ENCODE data around the gene RAP1GAP.
"Not testable (repeated sequence)": the region's sequence is repeated elsewhere in the genome, so short reads cannot be mapped to it uniquely, and the experiment has no call there.

Gene RAP1GAP

DNA sequence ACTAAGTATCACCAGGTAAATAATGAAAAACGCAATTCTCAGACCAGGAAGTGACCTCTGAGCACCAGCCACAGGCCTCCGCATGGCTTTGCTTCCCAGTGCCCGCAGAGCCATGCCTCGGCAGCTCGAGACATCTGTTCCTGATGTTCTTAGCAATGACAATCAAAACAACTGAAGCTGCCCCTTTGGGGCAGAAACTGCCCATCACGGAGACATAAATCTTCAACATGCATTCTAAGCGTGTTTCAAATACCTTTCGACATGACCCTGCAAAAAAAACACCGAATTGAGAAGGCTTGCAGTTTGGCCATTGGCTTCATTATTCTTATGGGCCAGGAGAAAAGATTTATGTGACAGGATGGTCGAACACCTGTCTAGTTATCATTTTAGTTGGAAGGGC lies 5.8 kb upstream of the RAP1GAP start:
- DNase-seq: no peak

GRCh38 chr1:21673853-21674252 lies 4.7 kb upstream of the RAP1GAP start:
- not testable (repeated sequence) for DNase-seq

- no peak for DNase-seq
These were observed 4.2 kb upstream of the RAP1GAP start for GRCh38 chr1:21673277-21673780.

- no peak for DNase-seq
These were observed 3.5 kb upstream of the RAP1GAP start for GRCh38 chr1:21672478-21673276.

GRCh38 chr1:21671915-21672314 lies 2.8 kb upstream of the RAP1GAP start:
- no peak for DNase-seq

GRCh38 chr1:21670956-21671902 lies 2.1 kb upstream of the RAP1GAP start:
- no peak for DNase-seq

DNA sequence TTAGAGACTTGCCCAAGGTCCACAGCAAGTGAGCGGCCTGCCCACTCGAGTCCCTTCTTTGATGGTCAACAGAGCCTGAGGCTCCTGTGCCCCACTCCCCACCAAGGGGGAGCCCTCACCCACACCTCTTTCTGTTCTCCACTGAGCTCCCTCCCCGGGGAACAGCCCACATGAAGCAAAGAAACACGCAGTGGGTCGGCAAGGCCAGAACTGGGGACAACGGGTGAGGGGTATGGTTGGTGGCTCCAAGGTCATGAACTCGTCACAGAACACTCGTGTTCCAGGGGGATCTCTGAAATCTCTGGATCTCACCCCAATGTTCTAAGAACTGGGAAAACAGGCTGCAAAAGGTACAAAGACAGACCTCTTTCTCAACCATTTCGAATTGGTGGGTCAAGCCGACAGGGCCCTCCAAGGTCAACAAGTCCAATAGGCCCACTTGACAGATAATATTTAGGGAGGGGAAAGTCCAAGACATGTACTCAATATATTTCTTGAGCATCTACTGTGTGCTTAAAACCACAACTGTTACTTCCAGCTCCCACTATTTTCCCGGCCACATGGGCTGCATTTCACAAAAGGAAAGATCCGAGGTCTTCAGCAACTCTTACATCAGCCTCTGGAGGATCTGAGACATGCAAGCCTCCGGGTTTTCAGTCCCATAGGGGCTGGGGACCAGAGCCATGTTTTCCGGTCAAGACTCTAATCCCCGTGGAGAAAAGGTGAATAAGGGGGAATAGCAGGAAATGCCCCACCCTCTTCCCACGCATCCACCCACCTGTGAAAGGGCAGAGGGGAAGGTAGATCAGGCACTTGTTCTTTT lies 1.1 kb upstream of the RAP1GAP start:
- no peak for DNase-seq

DNA sequence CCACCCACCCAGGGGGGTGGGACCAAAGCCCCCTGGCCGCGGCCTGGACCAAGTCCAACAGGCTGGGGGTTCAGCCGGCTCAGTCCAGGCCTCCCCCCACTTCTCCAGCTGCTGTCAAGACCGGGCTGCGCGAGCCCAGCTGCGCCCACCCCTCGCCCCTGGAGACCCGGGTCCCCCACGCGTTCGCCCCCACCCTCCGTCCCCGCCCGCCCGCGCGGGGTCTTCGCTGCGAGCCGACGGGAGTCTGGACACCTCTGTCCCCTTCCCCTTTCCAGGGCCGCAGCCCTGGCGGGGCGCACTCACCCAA lies 253 bp downstream of the RAP1GAP start:
- no peak for DNase-seq

DNA sequence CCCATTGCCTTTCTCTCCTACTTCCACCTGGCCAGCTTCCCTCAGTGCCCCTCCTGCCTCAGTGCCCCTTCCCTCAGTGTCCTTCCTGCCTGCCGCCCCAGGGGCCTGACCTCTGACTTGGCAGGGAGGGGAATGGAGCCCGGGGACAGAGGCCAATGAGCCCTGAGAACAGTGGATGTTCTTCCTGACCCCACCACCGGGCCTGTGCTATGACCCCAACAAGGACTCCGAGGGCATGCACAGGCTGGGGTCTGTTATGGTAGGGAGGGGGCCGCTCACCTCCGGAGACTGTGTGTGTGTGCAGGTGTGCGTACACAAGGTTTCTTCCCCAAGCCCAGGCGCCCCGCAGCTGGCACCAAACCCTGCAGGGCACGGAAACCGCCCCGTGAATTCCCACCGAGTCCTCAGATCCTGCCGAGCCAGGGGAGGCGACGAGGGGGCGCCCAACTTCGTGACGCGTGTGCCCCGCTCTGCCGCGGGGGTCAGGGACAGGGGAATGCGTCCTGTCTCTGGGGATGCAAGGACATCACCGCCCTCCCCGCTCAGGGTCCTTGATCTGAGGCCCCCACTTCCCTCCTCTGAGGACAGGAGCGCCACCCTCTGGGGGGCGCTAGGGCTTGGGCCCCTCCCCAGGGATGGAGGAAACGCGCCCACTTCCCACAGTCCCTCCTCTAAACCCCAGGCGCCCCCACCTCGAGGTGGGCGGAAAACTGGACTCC lies 766 bp downstream of the RAP1GAP start:
- no peak for DNase-seq

DNA sequence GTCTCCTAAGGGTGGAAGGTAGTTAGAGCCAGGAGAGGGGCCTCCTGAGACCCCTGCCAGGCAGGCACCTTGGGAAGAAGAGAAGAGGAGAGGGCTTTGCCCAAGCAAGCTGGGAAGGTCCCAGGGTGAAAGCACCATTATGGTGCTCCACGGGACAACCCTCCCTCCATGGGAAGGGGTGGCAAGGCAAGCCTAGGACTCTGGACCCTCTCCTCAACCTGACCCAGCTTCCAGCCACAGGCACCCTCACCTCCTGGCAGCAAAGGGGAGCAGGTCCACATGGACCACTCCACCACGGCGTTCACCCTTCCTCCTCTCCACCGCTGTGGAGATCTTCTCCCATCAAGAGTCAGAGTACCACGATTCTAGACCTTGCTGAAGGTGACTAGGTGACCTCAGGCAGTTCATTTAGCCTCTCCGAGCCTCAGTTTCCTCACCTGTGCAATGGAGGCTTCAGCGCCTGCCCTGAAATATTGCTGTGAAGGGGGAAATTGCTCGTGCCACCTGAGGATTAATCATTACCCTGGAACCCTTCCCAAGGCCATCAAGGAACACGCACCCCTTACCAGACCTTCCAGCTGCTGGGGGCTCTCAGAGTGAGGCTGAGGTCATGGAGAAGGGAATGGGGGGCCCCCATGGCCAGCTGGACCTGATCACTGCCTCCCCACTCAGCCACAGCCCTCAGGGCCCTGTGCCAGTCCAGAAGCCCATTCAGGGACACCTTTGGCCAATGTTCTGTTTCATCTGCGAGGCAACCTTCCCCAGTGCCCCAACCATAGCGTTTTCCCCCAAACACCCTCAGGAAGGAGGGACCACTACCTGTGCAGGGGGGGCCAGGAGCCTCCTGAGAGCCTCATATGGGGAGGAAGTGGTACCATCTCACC lies 1.6 kb downstream of the RAP1GAP start:
- no peak for DNase-seq

GRCh38 chr1:21666576-21667320 lies 2.4 kb downstream of the RAP1GAP start:
- peak; percentile 33 for DNase-seq

DNA sequence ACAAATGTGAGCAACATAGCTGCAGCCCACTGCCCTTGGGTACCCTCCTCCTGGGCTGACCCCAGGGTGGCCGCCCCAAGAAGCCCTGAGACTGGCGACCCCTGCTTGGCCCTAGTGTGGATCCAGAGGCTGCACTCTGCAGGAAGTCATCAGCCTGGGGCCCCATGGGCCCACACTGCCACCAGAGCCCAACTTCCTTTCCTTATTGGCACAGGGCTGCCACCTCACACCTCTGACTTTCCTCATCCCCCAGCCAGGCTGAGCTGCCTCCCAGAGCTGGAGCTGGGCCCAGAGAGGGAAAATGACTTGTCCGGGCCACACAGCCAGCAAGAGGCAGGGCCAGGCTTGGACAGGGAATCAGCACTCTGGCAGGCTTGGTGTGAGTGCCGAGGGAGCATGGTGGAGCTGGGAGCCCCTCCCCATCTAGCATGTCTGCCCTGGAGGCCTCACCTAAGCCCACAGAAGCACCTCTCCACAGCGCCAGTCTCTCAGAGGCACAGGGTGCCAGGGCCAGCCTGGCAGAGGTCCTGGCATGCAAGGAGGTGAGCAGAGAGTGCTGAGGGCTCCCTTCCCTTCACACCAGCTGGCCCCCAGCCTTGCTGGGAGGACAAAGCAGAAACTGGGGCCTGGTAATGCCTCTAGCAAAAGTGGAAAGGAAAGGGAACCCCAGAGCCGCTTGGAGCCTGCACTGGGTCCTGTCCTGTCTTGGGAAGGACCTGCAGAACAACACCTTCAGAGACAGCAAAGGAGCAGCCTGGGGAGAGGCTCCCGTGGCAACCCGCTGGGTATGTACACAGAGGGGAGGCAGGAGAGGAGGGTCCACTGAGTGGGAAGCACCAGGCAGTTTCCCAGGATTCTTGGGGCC lies 3.2 kb downstream of the RAP1GAP start:
- no peak for DNase-seq

DNA sequence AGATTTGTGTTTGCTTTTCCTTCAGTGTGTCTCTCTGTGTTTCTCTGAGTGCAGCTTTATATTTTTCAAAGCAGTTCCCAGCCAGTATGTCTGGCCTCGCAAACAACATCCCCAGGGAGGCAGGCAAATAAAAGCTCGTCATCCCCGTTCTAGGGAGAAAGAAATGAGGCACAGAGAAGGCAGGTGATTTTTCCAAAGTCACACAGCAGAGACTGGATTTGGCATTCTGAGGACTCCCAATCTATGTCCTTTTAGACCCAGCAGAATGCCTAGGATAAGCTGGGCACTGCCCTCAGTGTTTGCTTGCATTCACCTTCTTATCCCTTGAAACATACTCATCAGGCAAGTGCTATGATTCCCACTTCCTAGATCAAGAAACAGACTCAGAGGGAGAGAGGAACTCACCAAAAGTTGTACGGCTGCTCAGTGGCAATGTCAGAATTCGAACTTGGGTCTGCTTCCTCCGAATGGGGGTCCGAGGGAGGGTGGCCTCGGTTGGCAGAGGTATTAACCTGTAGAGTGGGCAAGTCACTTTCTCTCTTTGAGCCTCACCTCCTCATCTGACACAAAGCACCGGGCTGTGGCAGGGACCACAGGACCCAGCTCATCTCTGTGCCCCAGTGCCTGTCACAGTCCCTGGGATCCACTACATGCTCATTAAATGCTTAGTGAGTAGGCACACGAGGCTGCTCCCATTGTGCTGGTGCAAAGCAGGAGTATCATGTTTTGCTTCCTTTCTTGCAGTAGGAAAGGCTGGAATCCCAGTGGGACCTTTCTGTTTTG lies 4.2 kb downstream of the RAP1GAP start:
- DNase-seq: no peak

GRCh38 chr1:21663951-21664805 lies 5.0 kb downstream of the RAP1GAP start:
- DNase-seq: no peak

DNA sequence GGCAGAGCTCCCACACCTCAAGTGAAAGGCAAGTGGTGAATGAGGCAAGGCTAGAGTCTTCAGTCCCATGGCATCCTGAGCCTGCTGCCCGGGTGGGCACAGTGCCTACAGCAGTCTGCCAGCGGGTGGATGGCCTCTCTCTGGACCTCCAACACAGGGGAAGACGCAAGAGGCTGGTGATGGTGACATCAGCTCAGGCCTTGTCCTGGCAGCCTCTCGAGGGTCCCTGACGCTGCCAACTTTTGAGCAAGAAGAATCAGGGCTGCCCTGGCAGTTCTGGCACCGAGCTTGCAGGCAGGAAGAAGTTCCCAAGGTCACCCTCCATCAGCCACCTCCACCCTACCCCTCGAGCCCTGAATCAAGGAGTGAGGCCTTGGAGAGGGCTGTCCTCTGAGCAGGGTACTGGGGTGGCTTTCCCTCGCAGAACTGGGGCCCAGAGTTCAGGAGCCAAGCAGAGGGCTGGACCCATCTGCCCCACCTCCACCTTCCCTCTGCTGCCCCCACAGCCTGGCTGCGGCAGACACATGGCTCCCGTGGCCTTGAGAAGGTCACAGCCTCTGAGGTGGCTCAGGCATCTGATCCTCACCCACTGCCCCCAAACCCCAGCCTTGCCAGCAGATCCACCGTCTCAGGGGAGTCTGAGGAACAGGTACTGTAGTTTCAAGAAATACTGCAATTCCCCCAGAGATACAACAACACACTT lies 5.8 kb downstream of the RAP1GAP start:
- no peak for DNase-seq

GRCh38 chr1:21662426-21663247 lies 6.5 kb downstream of the RAP1GAP start:
- DNase-seq: no peak

Measured in activated naive CD4-positive, alpha-beta T cell treated with Interleukin-2 at 50 U/mL for 16 hours (primary cell).